GM21529 (cell line): ENCODE results near the gene CCL4.
"Not testable (repeated sequence)": the region's sequence is repeated elsewhere in the genome, so short reads cannot be mapped to it uniquely, and the experiment has no call there.

Experiments used
- ATAC-seq: cut with Tn5 transposase; IDR thresholded peaks from one replicate; pipeline ENCODE4 v1.9.1; 2021; ENCODE audit not compliant: unreplicated experiment

Gene CCL4

GRCh38 chr17:36087897-36088572 lies 15.6 kb upstream of the CCL4 start:
- not testable (repeated sequence) for ATAC-seq

- no peak for ATAC-seq
Measured at GRCh38 chr17:36088670-36089338, 14.8 kb upstream of the CCL4 start.

- no peak for ATAC-seq
Measured at GRCh38 chr17:36089339-36089865, 14.2 kb upstream of the CCL4 start.

- ATAC-seq, result peak; percentile 65
Measured at GRCh38 chr17:36089888-36090836, 13.5 kb upstream of the CCL4 start, which contains the start of gene CCL3. Gene CCL3 (minus strand): TSS chr17:36090143. CDS start chr17:36090058, 85 bp downstream.

GRCh38 chr17:36092230-36092629 lies 11.4 kb upstream of the CCL4 start:
- ATAC-seq, result peak; percentile 25

GRCh38 chr17:36092715-36093114 lies 10.9 kb upstream of the CCL4 start:
- not testable (repeated sequence) for ATAC-seq

GRCh38 chr17:36094232-36094631 lies 9.4 kb upstream of the CCL4 start:
- ATAC-seq, result no peak

- no peak for ATAC-seq
Measured at GRCh38 chr17:36094746-36095145, 8.9 kb upstream of the CCL4 start.

GRCh38 chr17:36095992-36096391 lies 7.6 kb upstream of the CCL4 start:
- ATAC-seq, result no peak

GRCh38 chr17:36099004-36099403 lies 4.6 kb upstream of the CCL4 start:
- ATAC-seq, result not testable (repeated sequence)

- not testable (repeated sequence) for ATAC-seq
Measured at GRCh38 chr17:36104246-36104645, 619 bp downstream of the CCL4 start.

GRCh38 chr17:36104701-36105181 lies 1.1 kb downstream of the CCL4 start:
- no peak for ATAC-seq

- ATAC-seq, result no peak
Measured at GRCh38 chr17:36105781-36106492, 2.3 kb downstream of the CCL4 start.

GRCh38 chr17:36106493-36106835 lies 2.8 kb downstream of the CCL4 start:
- ATAC-seq, result no peak

- no peak for ATAC-seq
Measured at GRCh38 chr17:36107660-36108059, 4.0 kb downstream of the CCL4 start.

GRCh38 chr17:36108265-36108664 lies 4.6 kb downstream of the CCL4 start:
- not testable (repeated sequence) for ATAC-seq

GRCh38 chr17:36111068-36111490 lies 7.5 kb downstream of the CCL4 start:
- no peak for ATAC-seq

GRCh38 chr17:36112572-36112971 lies 8.9 kb downstream of the CCL4 start:
- ATAC-seq, result no peak

GRCh38 chr17:36113131-36113530 lies 9.5 kb downstream of the CCL4 start:
- ATAC-seq, result not testable (repeated sequence)

- not testable (repeated sequence) for ATAC-seq
Measured at GRCh38 chr17:36114971-36115648, 11.5 kb downstream of the CCL4 start.
